H9 (cell line): ENCODE results near the gene DDX25. TPM values are rescaled to one million over a fixed set of nuclear protein-coding genes. Genes with fewer than 3 reads are reported as not detected.
A peak's percentile ranks its signal among the peaks of the same experiment; 100 is the strongest.

Experiments used
- DNase-seq: peaks from one replicate; pipeline ENCODE4 v3.0.0-alpha.2; 2017
- H2AFZ ChIP-seq: one replicate; pipeline ENCODE4 v1.6.1; 2013; ENCODE audit warnings: mild to moderate bottlenecking, low read length, control low read depth, moderate library complexity
- H2AK5ac ChIP-seq: 2 replicates; pipeline ENCODE4 v1.6.1; 2013; ENCODE audit warnings: low read length, control low read depth, mixed read lengths; ENCODE audit not compliant: insufficient read length
- H2BK120ac ChIP-seq: one replicate; pipeline ENCODE4 v1.6.1; 2013; ENCODE audit warnings: low read depth, mild to moderate bottlenecking, low read length, control low read depth, inconsistent platforms; ENCODE audit not compliant: poor library complexity, severe bottlenecking
- H2BK12ac ChIP-seq: 2 replicates; pipeline ENCODE4 v1.6.1; 2013; ENCODE audit warnings: low read length, control low read depth, mixed read lengths, low read depth; ENCODE audit not compliant: insufficient read length
- H2BK15ac ChIP-seq: 2 replicates; pipeline ENCODE4 v1.6.1; 2013; ENCODE audit warnings: low read depth, low read length, control low read depth
- H2BK20ac ChIP-seq: one replicate; pipeline ENCODE4 v1.6.1; 2013; ENCODE audit warnings: low read depth, mild to moderate bottlenecking, low read length, control low read depth, inconsistent platforms; ENCODE audit not compliant: poor library complexity, severe bottlenecking
- H2BK5ac ChIP-seq: 2 replicates; pipeline ENCODE4 v1.6.1; 2013; ENCODE audit warnings: low read length, control low read depth, mixed read lengths; ENCODE audit not compliant: insufficient read length
- H3K14ac ChIP-seq: 2 replicates; pipeline ENCODE4 v1.6.1; 2013; ENCODE audit warnings: low read length, control low read depth; ENCODE audit not compliant: insufficient read depth
- H3K18ac ChIP-seq: 2 replicates; pipeline ENCODE4 v1.6.1; 2013; ENCODE audit warnings: low read depth, mild to moderate bottlenecking, mixed read lengths, low read length, control low read depth; ENCODE audit not compliant: insufficient read length
- H3K23ac ChIP-seq: 2 replicates; pipeline ENCODE4 v1.6.1; 2013; ENCODE audit warnings: low read length, control low read depth, mixed read lengths, low read depth; ENCODE audit not compliant: insufficient read length
- H3K23me2 ChIP-seq: 2 replicates; pipeline ENCODE4 v1.6.1; 2013; ENCODE audit warnings: low read depth, mild to moderate bottlenecking, mixed read lengths, low read length, control low read depth; ENCODE audit not compliant: insufficient read length, poor library complexity, severe bottlenecking
- H3K27ac ChIP-seq: 2 replicates; pipeline ENCODE4 v1.5.1; 2013; ENCODE audit warnings: low read length, control low read depth, mixed read lengths, low read depth; ENCODE audit not compliant: insufficient read length
- H3K27me3 ChIP-seq: 2 replicates; pipeline ENCODE4 v1.6.1; 2013; ENCODE audit warnings: low read length, control low read depth, inconsistent platforms; ENCODE audit not compliant: insufficient read depth
- H3K4ac ChIP-seq: 2 replicates; pipeline ENCODE4 v1.6.1; 2013; ENCODE audit warnings: low read depth, mild to moderate bottlenecking, control low read depth, inconsistent platforms, low read length, moderate library complexity
- H3K4me1 ChIP-seq: 2 replicates; pipeline ENCODE4 v1.6.1; 2013; ENCODE audit warnings: low read length, control low read depth, inconsistent platforms; ENCODE audit not compliant: insufficient read depth
- H3K4me2 ChIP-seq: 2 replicates; pipeline ENCODE4 v1.6.1; 2013; ENCODE audit warnings: low read length, control low read depth, mixed read lengths; ENCODE audit not compliant: insufficient read length, insufficient read depth
- H3K56ac ChIP-seq: 2 replicates; pipeline ENCODE4 v1.6.1; 2013; ENCODE audit warnings: low read depth, mild to moderate bottlenecking, mixed read lengths, low read length, control low read depth; ENCODE audit not compliant: insufficient read length
- H3K79me1 ChIP-seq: 2 replicates; pipeline ENCODE4 v1.6.1; 2013; ENCODE audit warnings: low read depth, mild to moderate bottlenecking, moderate library complexity, low read length, control low read depth, inconsistent platforms; ENCODE audit not compliant: insufficient read depth, poor library complexity, severe bottlenecking
- H3K79me2 ChIP-seq: 2 replicates; pipeline ENCODE4 v1.6.1; 2013; ENCODE audit warnings: low read length, control low read depth, inconsistent platforms; ENCODE audit not compliant: insufficient read depth
- H3K9ac ChIP-seq: 2 replicates; pipeline ENCODE4 v1.6.1; 2013; ENCODE audit warnings: low read length, control low read depth, mixed read lengths; ENCODE audit not compliant: insufficient read length; ENCODE audit errors: extremely low read depth
- H3K9me3 ChIP-seq: one replicate; pipeline ENCODE4 v1.6.1; 2013; ENCODE audit warnings: low read depth, low read length, inconsistent platforms; ENCODE audit not compliant: control insufficient read depth
- H3T11ph ChIP-seq: one replicate; pipeline ENCODE4 v1.6.1; 2013; ENCODE audit warnings: mild to moderate bottlenecking, low read length, control low read depth, inconsistent platforms
- H4K20me1 ChIP-seq: one replicate; pipeline ENCODE4 v1.6.1; 2013; ENCODE audit not compliant: control insufficient read depth, insufficient read length, insufficient read depth
- H4K5ac ChIP-seq: 2 replicates; pipeline ENCODE4 v1.6.1; 2013; ENCODE audit warnings: low read depth, mild to moderate bottlenecking, mixed read lengths, low read length, control low read depth; ENCODE audit not compliant: insufficient read length
- H4K8ac ChIP-seq: replicated peaks from 2 replicates; pipeline ENCODE4 v1.6.1; 2013; ENCODE audit warnings: low read length, control low read depth, mixed read lengths, low read depth; ENCODE audit not compliant: insufficient read length
- H4K91ac ChIP-seq: 2 replicates; pipeline ENCODE4 v1.6.1; 2013; ENCODE audit warnings: low read depth, mild to moderate bottlenecking, moderate library complexity, mixed read lengths, low read length, control low read depth; ENCODE audit not compliant: insufficient read length
- H3K27ac Mint-ChIP-seq, 3 experiments: 2 replicates in 2 of 3; 3 replicates in 1 of 3; pipeline ENCODE4 v1.8.0; 2020 to 2021; ENCODE audit warnings: mixed read lengths in 3 of 3, mild to moderate bottlenecking in 1 of 3, moderate library complexity in 1 of 3
- H3K27me3 Mint-ChIP-seq: 2 replicates; pipeline ENCODE4 v1.8.0; 2021; ENCODE audit warnings: low read depth, mild to moderate bottlenecking, moderate library complexity, mixed read lengths
- H3K36me3 Mint-ChIP-seq, 3 experiments: 2 replicates in 2 of 3; 3 replicates in 1 of 3; pipeline ENCODE4 v1.8.0; 2020 to 2021; ENCODE audit warnings: low read depth in 3 of 3, mixed read lengths in 3 of 3; ENCODE audit not compliant: insufficient read depth in 1 of 3
- H3K4me1 Mint-ChIP-seq, 2 experiments: 2 replicates each; pipeline ENCODE4 v1.8.0; 2020; ENCODE audit warnings: mixed read lengths in 2 of 2
- H3K4me3 Mint-ChIP-seq, 2 experiments: 2 replicates in 1 of 2; 3 replicates in 1 of 2; pipeline ENCODE4 v1.8.0; 2020 to 2021; ENCODE audit warnings: mild to moderate bottlenecking in 2 of 2, mixed read lengths in 2 of 2, moderate library complexity in 1 of 2
- H3K9me3 Mint-ChIP-seq, 2 experiments: 2 replicates in 1 of 2; 3 replicates in 1 of 2; pipeline ENCODE4 v1.8.0; 2020; ENCODE audit warnings: mild to moderate bottlenecking in 2 of 2, mixed read lengths in 2 of 2, moderate library complexity in 1 of 2
- CTCF ChIP-seq: fragments of 200-600 bp; sonication (generic); conservative IDR thresholded peaks from 3 replicates; pipeline ENCODE4 v1.8.0; 2021; ENCODE audit warnings: antibody characterized with exemption, mild to moderate bottlenecking
- WGBS: extraction: QIAGEN DNeasy Blood & Tissue Kit; methylation state at CpG from one replicate; pipeline ENCODE4 v1.1.7; 2013; ENCODE audit warnings: missing lambda C conversion rate, low lambda C conversion rate, mixed read lengths; ENCODE audit not compliant: insufficient read length; ENCODE audit errors: extremely low coverage; 5-methylcytosine and 5-hydroxymethylcytosine counted together
- total RNA-seq: library from RNA; stranded (reverse); gene quantifications from 2 replicates; pipeline ENCODE4 v1.2.1, GENCODE V29; 2021

The DDX25 gene
- total RNA-seq, 1 experiment from 2014 or later: 6.9 TPM

- H3K23me2 ChIP-seq: no peaks in the 10 kb centered on the region
- Mint-ChIP-seq H3K27me3 (peaks cover 2% of the 10 kb centered on the region; the same call in 1 of the 2 replicates), H3K27ac (no peak overlapping the region), H3K9me3 (peaks cover 14 to 21% of the 10 kb centered on the region in 2 experiments), H3K4me3 (no peak overlapping the region), H3K36me3 (peaks cover 5 to 6% (median 5%) of the 10 kb centered on the region in 3 experiments; a peak in 6 of 7 replicates), H3K4me1 (peaks cover 9 to 11% of the 10 kb centered on the region in 2 experiments)
- no peak overlapping the region for H3K14ac ChIP-seq
- H3K4ac ChIP-seq: no peak overlapping the region
- H2AK5ac ChIP-seq: no peak overlapping the region
- no peak overlapping the region for H4K91ac ChIP-seq
- no peaks in the 10 kb centered on the region for H4K20me1 ChIP-seq
- H3K9ac ChIP-seq: no peak overlapping the region
- H3K27me3 ChIP-seq: no peaks in the 10 kb centered on the region
- H4K8ac ChIP-seq: no peak overlapping the region
- H3K4me2 ChIP-seq: no peak overlapping the region
- H4K5ac ChIP-seq: no peak overlapping the region
- H2BK5ac ChIP-seq: no peak overlapping the region
- no CpG with 5 or more reads among the region's 2 CpGs for WGBS
- no peak overlapping the region for H2BK15ac ChIP-seq
- no peak overlapping the region for H3K18ac ChIP-seq
- H3K56ac ChIP-seq: no peak overlapping the region
- H3K79me2 ChIP-seq: no peaks in the 10 kb centered on the region; the same call in 1 of the 2 replicates
- no peak overlapping the region for H2BK12ac ChIP-seq
- no peak overlapping the region for H2BK120ac ChIP-seq
- no peak for DNase-seq
- no peak overlapping the region for H3K23ac ChIP-seq
- 0 out of 3 replicates have a peak, but pooled peaks have one; percentile 19 for TF ChIP-seq CTCF
- no peak overlapping the region for H3T11ph ChIP-seq
- H2BK20ac ChIP-seq: no peak overlapping the region
- no peaks in the 10 kb centered on the region for H3K9me3 ChIP-seq
- H3K79me1 ChIP-seq: no peaks in the 10 kb centered on the region
- no peak overlapping the region for H2AFZ ChIP-seq
- no peaks in the 10 kb centered on the region for H3K4me1 ChIP-seq
- H3K27ac ChIP-seq: no peak overlapping the region
Observed at GRCh38 chr11:125869521-125869920, 34.8 kb upstream of the DDX25 start.
